Bronchial epithelial cell (primary cell): ENCODE measurements around the gene GAB4. TPM values are rescaled to one million over a fixed set of nuclear protein-coding genes. Genes with fewer than 3 reads are reported as not detected.
"Not testable (repeated sequence)": the region's sequence is repeated elsewhere in the genome, so short reads cannot be mapped to it uniquely, and the experiment has no call there.

Experiments
- DNase-seq: peaks from one replicate; pipeline ENCODE4 v3.0.0-alpha.2; 2010; ENCODE audit warnings: low read depth
- FAIRE-seq: peaks from 2 replicates; lab custom pipeline; 2011; peaks lifted over from hg19 to GRCh38; lab: Jason Lieb, UNC
- H3K27me3 ChIP-seq: 2 replicates; pipeline ENCODE4 v1.5.1; 2011; ENCODE audit warnings: low read length; ENCODE audit not compliant: control insufficient read depth, insufficient read depth
- H3K36me3 ChIP-seq: 2 replicates; pipeline ENCODE4 v1.5.1; 2011; ENCODE audit warnings: low read length; ENCODE audit not compliant: control insufficient read depth, insufficient read depth
- H3K4me3 ChIP-seq: 2 replicates; pipeline ENCODE4 v1.5.1; 2011; ENCODE audit warnings: mild to moderate bottlenecking, low read depth, low read length, control low read depth
- total RNA-seq: library from RNA; depleted of rRNA; stranded (reverse); fragments of >200 nt; gene quantifications from 2 replicates; pipeline ENCODE4 v1.2.1, GENCODE V29; 2014
- TF ChIP-seq, protein P1 (sequence below): IDR thresholded peaks from 2 replicates; pipeline ENCODE4 v1.5.1; 2011; ENCODE audit warnings: mild to moderate bottlenecking, moderate library complexity, low read length, control low read depth, inconsistent platforms; ENCODE audit not compliant: insufficient read depth, severe bottlenecking

Gene GAB4
- total RNA-seq, 1 donor from 2014 or later: not detected

DNA sequence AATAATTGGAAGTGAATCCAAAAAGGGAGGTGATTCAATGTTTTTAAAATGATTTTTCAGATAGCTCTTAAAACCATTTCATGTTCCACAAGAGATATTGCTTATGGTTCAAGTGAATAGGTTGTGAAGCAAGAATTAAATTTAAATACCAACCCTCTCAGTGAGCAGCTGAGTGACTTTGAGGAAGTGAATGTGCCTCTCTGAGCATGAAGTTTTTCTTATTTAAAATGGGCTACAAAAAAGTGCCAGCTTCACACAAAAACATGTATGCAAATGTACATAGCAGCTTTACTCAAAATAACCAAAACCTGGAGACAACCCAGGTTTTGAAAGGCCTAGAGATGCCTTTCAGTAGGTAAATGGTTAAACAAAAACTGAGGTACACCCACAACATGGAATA is 35.5 kb upstream of the GAB4 start:
- DNase-seq: no peak
- FAIRE-seq: no peak
- Histone ChIP-seq H3K36me3 (no peaks in the 10 kb centered on the region), H3K27me3 (no peaks in the 10 kb centered on the region), H3K4me3 (no peak overlapping the region)
- TF ChIP-seq, protein P1, sequence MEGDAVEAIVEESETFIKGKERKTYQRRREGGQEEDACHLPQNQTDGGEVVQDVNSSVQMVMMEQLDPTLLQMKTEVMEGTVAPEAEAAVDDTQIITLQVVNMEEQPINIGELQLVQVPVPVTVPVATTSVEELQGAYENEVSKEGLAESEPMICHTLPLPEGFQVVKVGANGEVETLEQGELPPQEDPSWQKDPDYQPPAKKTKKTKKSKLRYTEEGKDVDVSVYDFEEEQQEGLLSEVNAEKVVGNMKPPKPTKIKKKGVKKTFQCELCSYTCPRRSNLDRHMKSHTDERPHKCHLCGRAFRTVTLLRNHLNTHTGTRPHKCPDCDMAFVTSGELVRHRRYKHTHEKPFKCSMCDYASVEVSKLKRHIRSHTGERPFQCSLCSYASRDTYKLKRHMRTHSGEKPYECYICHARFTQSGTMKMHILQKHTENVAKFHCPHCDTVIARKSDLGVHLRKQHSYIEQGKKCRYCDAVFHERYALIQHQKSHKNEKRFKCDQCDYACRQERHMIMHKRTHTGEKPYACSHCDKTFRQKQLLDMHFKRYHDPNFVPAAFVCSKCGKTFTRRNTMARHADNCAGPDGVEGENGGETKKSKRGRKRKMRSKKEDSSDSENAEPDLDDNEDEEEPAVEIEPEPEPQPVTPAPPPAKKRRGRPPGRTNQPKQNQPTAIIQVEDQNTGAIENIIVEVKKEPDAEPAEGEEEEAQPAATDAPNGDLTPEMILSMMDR: no peak

DNA sequence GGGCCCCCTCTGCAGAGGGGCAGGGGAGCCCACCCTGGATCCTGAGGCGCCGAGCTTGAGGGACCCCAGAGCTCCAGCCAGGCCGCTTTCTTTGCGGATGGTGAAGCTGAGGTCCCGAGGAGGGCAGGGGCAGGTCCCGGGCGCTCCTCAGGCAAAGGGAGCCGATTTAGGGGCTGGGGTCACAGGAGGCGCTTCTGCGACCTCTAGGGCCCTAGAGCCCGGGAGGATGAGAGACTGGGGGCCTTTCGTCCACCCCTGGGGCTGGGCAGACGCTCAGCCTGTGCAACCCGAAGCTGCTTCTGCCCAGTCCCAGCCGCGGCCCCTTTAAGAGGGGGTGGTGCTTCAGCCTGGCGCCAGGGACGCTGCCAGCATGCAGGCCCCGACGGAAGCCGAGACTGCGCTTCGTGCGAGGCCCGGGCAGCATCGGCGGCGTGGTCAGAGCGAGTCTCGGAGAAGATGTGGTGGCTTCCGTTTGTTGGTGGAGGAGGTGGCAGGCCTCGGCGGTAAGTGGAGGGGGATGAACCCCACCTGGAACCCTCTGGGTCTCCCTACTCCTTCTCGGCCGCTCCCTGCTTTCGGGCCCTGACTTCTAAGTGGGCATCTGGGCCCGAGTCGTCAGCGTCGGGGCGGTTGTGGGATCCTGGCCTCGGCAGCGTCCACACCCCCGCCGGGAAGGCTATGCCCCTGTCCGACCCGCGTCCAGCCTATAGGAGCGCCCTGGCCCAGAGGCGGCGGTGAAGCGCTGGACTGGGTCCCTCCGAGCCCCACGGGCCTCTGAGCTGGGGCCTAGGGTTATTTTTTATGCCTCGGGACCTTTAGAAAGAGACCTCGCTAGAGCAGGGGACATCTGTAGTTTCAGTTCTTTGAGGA is 29.1 kb upstream of the GAB4 start:
- peak; percentile 93 for FAIRE-seq
- not testable (repeated sequence) for DNase-seq, H3K36me3 ChIP-seq, H3K27me3 ChIP-seq
- peak overlapping the region; percentile 10 for H3K4me3 ChIP-seq

DNA sequence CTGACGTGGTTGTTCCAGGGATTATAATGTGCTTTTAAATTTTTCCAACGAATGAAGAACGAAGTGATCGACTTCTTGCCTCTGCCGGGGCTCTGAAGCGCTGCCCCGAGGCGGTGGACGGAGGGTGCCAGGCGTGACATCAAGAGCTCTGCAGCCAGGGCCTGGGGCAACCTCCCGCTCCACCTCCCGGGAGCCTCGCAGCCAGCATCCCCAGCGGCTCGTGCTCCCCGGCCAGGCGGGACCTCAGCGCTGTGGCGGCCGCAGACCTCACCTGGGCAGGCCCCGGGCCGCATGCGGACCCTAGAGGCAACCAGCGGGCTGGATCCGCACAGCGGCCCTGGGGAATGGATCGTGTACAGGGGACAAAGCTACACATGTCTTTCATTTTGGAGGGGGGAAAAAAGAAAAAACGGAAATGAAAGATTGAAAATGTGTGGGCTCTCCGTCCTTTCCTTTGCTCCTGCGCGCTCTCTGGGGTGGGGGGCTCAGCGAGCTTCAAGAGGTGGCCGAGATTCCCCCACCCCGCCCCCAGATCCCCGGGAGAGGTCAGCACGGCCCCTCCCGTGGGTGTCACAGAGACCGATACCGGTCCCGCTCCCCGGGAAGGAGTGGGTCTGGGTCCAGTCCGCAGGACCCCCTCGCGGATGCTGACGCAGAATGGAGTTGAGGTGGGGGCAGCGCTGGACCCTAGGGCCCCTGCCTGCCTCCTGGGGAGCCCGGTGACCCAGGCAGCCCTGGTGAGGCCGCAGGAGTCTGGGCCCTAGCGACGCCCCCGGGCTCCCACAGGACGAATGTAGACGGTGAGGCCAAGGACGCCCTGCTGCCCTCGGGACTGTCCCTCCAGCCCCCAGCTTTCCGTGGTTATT is 28.2 kb upstream of the GAB4 start:
- H3K36me3 ChIP-seq, FAIRE-seq, DNase-seq, H3K4me3 ChIP-seq, H3K27me3 ChIP-seq: not testable (repeated sequence)

DNA sequence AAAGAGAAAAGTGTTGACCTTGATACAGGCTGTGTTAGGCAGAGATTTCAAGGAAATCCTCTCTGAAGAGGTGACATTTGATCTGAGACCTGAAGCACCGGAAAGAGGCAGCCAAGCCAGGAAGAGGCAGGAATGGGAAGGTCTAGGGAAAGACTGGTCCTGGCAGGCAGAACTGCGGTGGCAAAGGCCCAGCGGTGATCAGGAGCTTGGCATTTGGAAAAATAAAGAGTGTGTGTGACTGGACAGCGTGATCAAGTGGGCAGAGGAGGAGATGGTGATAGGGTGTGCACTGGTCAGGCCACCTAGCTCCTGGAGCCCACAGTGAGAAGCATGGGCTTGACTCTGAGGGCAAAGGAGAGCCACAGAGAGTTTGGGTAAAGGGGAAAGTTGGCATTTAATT is 27.2 kb upstream of the GAB4 start:
- TF ChIP-seq, protein P1: no peak
- Histone ChIP-seq H3K36me3 (no peaks in the 10 kb centered on the region), H3K4me3 (no peak overlapping the region), H3K27me3 (no peaks in the 10 kb centered on the region)
- peak; percentile 8 for DNase-seq
- FAIRE-seq: no peak

DNA sequence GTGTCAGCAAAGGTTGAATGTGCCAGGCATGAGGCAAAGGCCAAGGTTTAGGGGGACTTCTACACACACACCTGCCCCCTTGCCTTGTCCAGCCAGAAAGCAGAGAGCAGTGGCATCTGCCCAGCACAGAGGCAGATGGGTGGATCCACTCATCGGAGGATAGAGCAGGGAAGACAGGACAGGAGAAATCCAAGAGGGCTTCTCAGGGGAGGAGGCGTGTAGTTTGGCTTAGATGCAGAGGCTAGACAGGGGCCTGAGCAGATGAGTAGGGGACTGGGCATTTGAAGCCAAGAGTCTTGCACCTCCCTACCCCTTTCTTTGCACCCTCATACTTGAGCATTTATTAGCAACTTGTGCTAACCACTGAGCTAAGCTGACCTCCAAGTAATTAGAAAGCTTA is 26.5 kb upstream of the GAB4 start:
- DNase-seq, FAIRE-seq, H3K27me3 ChIP-seq, H3K4me3 ChIP-seq, H3K36me3 ChIP-seq: not testable (repeated sequence)

DNA sequence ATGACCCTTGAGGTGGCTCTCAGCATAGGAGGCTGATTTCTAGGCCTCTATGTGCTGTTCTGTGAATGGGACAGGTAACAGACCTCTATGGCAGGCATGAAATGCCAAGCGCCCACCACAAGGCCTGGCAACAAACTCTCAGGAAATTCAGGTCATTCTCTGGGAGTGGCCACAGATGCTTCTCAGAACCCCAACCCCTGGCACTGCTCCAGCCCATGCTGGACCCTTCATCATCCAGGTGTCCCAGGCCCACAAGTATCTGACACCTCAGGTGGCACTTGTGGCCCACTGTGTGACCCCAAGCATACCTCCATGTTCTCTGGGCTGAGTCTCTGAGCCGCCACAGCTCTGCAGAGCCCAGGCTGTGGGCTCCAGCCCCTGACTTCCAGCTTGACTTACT is 24.3 kb upstream of the GAB4 start:
- FAIRE-seq: peak; percentile 64
- not testable (repeated sequence) for DNase-seq

DNA sequence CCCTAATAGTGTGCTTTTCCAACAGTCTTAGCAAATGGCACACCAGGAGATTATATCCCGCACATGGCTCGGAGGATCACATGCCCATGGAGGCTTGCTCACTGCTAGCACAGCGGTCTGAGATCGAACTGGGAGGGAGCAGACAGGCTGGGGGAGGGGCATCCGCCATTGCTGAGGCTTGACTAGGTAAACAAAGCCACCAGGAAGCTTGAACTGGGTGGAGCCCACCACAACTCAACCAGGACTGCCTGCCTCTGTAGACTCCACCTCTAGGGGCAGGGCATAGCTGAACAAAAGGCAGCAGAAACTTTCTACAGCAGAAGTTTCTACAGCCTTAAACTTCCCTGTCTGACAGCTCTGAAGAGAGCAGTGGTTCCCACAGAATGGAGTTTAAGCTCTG is 16.4 kb upstream of the GAB4 start:
- not testable (repeated sequence) for H3K36me3 ChIP-seq, FAIRE-seq

More for the DNA sequence above, 24.3 kb upstream of the GAB4 start:
- not testable (repeated sequence) for H3K36me3 ChIP-seq, H3K27me3 ChIP-seq, H3K4me3 ChIP-seq

DNA sequence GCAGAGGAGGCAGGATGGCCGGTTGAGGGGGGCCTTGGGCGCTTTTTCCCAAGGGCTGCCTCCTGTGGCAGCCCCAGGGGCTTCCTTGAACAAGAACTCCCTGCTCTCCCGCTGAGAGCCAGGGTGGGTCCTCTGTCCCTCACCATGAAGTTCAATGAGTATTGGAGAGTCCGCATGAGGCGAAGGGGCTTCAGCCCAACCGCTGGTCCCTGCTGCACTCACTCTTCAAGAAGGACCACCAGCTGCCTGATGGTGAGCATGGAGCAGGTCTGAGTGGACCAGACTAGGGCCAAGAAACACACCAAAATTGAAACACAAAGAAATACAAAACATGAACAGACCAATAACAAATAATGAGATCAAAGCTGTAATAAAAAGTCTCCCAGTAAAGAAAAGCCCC is 7.5 kb upstream of the GAB4 start:
- H3K4me3 ChIP-seq, DNase-seq, H3K27me3 ChIP-seq, H3K36me3 ChIP-seq: not testable (repeated sequence)
- FAIRE-seq: peak; percentile 23

More for the DNA sequence above, 16.4 kb upstream of the GAB4 start:
- H3K27me3 ChIP-seq, H3K4me3 ChIP-seq, DNase-seq: not testable (repeated sequence)

DNA sequence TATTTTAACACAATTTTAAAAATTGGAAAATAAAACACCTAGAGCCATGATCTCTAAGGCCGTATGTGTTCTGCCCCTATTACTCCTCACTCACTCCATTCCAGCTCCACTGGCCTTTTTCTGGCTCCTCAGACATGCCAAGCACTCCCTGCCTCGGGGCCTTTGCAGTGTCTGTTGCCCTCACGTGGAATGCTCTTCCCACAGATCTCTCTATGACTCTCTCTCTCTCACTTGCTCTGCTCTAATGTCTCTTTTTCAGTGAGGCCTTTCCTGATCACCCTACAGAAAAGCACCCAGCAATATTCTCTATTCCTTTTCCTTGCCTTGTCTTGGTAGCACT is 6.0 kb upstream of the GAB4 start:
- FAIRE-seq, H3K4me3 ChIP-seq, H3K27me3 ChIP-seq, H3K36me3 ChIP-seq, DNase-seq: not testable (repeated sequence)
